ENCODE results near the gene TIMM23.
A peak's percentile ranks its signal among the peaks of the same experiment; 100 is the strongest.
"Not testable (repeated sequence)": the region's sequence is repeated elsewhere in the genome, so short reads cannot be mapped to it uniquely, and the experiment has no call there.

TIMM23 gene

DNA sequence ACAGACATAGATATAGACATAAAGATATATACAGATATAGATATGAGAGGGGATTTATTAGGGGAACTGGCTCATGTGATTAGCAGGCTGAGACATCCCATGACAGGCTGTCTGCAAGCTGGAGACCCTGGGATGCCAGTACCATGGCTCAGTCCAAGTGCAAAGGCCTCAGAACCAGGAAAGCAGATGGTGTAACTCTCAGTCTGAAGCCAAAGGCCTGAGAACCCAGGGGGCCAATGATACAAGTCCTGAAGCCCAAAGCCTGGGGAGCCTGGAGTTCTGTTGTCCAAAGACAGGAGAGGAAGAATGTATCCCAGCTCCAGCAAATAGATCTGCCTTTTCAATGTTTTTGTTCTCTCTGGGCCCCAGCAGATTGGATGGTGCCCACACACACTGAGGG, 52.7 kb downstream of the TIMM23 start:
- DNase-seq (ENCODE audit: low spot score): no peak

DNA sequence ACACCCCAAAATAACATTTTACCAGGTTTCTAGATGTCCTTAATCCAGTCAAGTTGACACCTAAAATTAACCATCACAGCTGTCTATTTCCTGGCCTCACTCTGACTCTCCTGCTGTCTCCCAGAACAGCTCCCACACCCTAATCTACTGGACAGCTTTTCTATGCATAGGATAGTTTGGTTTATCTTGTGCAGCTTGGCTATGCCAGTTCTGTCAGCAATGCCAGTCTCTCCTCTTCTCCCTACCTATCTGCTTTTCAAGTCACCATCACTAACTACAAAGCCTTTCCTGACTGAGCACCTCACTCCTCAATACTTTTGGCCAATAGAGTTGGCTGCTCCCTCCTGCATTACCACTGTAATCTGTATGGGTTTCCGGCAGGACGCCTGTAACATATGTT, 53.1 kb downstream of the TIMM23 start:
- no peak for DNase-seq (ENCODE audit: low spot score)

DNA sequence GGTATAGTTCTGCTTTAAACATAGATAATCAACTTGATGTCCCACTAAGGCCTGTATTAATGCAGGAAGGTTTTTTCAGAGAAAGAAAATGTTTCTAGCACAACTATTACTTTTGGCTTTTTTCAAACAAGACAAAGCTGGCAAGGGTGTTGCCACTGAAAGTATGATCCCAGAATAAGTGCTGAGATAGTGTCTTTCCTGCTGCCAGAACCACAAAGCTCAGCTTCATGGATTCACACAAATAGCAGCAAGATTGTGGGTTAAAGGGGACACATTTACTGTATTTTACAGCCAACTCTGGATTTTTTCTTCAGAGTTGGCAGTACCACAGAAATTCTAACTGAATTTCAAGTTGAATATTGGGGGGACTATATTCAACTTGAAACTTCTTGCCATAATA, 53.8 kb downstream of the TIMM23 start:
- no peak for DNase-seq (ENCODE audit: low spot score)

DNA sequence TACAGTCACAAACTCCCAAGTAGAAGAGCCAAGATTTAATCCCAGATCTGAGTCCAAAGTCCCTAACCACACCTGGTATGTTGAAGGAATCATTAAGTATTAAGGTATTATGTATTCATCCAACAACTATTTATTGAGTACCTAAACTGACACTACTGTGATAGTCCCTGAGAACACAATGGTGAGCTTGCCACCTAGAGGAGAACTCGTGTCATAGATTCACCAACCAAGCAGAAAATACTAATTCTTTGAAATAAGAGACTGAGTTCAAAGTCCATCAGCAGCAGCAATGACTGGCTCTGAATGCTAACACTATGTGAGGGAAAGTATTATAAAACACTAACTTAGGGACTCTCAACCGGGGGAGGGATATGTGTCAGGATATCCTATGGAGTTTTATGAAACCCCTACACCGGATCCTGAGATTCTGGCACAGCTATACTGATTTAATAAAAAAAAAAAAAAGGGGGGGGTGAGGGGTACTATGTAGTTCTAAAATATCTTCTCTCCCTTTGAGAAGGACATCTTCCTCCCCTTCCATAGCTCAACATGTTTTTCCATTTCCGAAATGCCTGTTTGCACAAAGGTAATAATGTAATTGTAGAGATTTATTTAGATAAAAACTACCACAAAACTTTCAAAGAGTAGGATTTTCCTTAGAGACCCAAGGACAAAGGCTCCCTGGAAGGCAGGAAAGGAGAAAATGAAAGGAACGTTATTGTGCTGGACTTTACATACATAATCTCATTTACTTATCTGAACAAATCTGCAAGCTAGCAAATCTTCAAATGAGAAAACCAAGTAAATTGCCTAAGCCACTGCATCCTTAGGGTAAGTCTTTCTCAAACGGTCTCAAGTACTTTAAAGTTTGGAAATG, 56.5 kb downstream of the TIMM23 start:
- DNase-seq (ENCODE audit: low spot score): peak; percentile 86

DNA sequence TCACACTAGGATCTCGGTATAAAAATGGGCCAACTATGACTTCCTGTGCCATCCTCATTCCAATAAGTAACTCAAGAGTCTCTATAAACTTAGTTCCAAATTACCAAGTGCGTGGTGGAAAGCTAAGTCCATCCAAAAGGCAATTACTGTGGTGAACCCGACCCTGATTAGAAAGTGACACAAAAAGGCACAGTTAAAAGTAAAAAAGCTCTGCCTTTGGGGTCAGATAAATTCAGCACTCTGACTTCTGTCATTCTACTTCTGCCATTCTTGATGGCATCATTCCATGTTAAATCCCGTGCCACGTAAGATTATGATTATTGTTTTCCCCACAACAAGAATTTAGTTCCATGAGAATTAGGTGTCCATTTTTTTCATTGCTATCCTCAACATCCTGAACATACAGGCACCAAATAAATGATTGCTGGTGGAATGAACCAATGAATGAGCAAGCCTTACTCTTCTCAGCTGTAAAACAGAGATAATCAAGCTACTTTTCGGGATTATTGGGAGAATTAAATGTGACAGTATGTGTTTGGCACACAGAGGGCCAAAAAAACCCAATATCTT, 57.3 kb downstream of the TIMM23 start:
- peak; percentile 33 for DNase-seq (ENCODE audit: low spot score)

DNA sequence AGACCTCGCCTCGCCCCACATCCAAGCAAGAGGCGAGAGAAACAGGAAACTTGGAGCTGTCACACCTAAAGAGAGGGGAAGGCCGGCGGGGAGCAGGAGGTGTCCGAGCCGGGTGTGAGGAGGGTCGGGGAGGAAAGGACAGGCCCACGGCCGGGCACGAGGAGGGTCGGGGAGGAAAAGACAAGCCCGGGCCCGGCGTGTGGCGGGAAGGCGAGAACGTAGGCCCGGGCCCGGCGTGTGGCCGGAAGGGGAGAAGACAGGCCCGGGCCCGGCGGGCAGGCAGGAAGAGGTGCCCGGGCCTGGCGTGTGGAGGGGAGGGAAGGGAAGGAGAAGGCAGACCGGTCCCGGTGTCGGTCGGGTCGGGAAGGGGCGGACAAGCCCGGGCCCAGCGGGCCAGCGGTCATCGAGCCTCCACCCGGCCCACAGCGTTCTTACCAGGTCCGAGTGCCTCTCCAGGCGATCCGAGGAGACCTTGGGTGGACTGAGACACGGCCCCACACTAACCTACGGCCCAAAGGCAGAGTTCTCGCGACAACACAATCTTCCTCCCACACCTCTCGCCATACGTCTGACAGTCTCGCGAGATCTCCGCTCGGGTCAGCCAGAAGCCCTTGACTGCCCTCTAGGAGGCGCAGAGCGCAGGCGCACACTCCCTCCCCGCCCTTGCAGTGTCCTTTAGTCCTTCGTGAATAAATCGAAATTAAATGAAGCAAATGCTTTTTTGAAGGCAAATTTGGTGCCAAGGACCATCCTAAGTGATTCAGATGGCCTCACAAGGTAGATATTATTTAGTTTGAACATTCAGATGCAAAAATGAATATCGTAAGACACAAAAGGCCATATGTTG, 58.0 kb downstream of the TIMM23 start, which contains the start of gene NCOA4:
NCOA4 (minus strand) TSS at position 533 of the 847 bp plus-strand sequence. CDS start 13,943 bp downstream, outside the sequence.
- DNase-seq (ENCODE audit: low spot score): peak; percentile 98

DNA sequence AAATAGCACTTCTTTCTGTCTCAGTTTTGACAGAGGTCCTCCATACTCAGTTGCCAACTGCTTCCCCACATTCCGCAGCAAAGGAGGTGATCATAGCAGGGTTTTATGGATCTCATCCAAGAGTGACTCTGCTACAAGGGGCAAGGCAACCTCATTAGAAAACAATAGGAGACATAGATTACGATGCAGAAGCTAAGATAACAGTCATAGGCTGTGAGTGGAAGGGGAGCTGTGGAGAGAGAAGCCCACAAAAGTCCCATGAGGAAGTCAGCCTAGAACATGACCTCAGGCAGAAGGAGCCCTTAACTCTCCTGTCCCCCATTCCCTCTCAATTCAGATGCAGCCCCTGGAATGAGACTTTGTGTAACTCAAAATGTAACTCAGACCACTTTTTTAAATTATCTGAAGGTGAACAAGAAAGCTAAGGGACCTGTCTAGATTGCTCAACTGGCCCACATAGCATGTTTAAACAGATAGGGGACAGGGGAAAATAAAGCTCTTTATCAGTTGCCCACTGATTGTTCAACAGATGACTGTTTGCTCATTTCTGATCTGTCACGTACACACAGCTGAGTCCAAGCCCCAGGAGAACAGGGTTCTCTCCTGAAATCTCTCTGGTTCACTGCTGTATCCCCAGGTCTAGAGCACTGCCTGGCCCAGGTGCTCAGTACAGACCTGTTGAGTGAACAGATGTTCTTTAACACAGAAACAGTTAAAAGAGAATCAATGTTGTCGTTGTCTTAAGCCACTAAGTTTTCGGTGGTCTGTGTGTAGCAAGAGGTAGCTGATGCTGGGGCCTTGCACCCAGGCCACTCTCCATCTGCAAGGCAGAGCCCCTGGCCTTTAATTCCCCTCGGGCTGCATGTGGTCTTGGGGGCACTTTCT, 59.6 kb downstream of the TIMM23 start:
- no peak for DNase-seq (ENCODE audit: low spot score)

DNA sequence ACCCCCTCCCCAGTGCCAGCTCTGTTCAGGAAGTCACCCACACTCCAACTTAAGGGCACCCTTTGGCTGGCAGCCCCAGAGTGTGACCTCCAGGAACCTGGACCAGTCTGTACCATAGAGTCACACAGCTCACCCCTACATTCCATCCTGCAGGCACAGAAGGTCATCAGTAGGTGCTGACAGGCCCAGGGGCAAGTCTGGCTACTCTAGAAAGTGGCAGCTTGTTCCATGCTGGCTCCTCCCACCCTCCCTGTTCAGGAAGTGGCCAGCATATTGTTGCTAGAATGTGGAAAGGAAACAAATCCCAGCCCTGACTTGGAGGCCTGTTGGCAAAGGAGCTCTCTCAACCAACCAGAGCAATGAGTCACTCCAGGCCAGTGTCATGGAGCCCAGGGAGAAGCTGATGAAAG, 61.3 kb downstream of the TIMM23 start:
- DNase-seq (ENCODE audit: low spot score): no peak

DNA sequence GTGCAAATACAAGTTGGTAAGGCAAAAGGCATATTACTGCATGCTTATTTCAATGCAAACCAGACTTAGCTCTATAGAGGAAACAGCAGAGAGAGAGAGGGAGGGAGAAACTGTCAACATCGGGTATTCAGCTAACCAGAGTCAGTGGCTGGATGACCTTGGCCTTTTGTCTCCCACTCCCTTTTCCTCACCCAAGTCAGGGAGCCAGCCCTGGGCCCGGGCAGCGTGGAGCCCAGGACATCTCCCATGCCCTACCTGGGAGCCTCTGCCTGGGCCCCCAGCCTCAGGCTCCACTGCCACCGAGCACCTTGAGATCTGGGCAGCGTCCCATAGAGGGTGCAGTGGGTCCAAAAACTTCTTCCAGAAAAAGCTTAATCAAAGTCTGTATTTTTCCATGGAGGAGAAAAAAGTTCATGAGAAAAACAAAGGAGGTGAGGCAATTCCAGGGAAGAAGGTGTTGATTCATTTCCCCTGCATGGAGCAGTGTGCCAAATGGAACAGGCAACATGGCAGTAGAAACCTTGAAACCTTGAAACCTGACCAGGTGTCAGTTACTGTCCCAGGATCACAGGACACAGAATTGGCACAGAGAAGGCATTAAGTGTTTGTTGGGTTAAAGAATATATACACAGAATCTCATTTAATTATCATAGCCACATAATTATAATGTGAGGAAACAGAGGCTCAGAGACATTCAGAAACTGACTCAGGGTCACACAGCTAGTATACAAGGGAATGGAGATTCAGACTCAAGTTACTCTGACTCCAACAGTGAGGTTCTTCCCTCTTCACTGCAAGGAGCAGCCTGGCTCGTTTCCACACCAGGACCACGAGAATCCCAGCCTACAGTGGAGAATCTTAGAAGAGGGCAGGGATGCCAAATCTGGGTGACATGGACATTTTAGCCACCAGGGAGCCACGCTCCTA, 63.9 kb downstream of the TIMM23 start:
- DNase-seq (ENCODE audit: low spot score): no peak

DNA sequence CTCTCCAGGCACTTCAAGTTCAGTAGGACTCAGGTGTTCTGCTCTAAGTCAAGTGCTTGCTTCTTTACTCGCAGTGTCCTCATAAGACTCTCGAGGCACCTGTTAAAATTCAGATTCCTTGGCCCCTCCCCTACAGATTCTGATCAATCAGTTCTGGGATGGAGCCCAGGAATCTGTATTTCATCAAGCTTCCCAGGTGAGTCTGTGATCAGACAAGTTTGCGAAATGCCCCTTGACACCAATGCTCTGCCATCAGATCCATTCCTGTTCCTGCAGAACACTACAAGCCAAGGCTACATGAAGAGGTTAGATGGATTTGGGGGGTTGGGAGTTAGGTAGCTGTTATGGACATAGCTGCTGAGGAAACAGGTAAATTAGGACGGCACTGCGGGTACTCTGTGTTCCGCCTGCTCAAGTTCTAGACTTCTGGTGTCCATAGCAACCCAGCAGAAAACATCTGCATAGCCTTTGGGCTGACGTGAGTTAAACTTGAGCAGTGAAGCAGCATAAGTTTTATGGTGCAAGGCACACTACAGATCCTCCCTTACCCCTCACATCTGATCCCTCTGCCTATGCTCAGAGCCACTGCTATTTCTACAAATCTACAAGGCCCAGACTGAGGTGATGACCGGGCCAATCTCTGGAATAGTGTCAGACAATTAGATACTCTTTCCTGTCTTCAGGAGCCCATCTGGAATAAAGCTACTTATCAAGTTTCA, 65.0 kb downstream of the TIMM23 start:
- DNase-seq (ENCODE audit: low spot score): no peak

DNA sequence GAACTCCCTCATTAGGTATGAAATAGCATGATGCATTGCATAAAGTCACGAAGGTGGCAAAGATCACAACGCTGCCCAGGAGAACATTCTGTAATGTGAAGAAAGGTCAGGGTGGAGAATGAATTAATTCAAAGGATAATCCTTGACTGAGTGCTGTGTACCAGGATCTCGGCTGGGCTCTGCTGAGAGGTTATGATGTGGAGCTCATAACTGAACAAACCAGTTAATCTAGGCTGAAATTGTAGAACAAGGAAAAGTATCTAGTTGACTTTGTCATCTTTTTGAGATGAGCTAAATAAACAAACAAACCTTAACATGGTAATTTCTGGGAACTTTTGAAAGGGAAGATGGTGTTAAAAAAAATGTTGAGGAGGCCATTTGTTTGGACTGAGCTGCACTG, 67.7 kb downstream of the TIMM23 start:
- no peak for DNase-seq (ENCODE audit: low spot score)

DNA sequence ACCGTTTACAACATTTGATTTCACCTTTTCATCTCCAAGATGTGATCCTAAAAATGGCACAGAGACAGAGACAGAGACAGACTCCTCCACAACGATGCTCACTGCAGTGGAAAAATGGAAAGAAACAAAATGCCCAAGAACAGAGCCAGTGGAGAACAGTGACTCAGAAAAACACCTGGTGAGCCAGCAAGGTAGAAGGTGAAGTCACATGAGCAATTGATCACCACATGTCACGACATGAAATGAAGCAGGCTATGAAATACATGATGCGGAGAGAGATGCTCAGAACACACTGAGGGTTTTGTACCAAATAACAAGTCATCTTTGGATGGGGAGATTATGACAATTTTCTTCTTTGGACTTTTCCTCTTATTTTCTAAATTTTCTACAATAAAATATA, 70.2 kb downstream of the TIMM23 start:
- no peak for DNase-seq (ENCODE audit: low spot score)

DNA sequence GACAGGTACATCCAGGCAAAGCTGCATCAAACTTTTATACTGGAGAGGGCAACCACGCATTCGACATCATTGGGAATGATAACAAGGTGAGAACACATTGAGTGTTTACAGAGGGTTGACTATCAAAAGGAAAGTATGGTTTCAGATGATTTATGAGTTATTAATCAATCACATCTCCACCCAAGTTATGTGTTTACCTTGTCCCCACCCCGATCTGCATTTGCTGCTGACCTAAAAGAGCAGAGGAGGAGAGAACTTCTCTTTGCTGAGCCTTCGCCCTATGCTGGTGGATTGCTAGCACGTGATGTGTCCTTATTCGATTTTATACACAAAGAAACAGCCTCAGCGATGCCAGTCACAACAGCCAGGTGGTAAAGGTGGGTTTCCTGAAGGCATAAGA, 74.0 kb downstream of the TIMM23 start, which contains the start of gene MSMB:
MSMB (minus strand) TSS at position 9 of the 400 bp plus-strand sequence. CDS start 32 bp downstream, outside the sequence.
- DNase-seq (ENCODE audit: low spot score): no peak

DNA sequence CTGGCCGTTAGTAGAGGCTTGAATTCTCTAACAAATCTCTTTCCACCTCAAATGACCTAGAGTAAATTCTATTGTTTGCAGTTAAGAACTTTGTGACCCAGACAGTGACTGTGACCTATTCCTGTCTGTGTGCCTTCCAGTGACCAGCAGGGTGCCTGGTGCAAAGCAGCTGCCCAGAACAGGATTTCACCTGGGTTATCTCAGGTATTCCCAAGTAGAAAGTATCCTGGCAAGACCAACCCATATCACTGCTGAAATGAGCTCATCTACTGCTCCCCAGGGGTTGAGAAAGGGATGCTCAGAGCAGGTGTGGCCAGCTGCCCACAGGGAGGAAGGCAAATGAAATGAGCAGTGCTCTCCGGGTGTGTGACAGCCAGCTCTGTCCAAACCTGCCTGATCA, 75.9 kb downstream of the TIMM23 start:
- DNase-seq (ENCODE audit: low spot score): no peak

DNA sequence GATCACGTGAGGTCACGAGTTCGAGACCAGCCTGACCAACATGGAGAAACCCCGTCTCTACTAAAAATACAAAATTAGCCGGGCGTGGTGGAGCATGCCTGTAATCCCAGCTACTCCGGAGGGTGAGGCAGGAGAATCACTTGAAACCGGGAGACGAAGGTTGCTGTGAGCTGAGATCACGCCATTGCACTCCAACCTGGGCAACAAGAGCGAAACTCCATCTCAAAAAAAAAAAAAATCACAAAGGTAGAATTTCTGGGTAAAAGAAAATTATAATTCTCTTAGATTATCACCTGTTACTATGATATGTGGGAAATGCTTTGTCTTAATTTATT, 77.2 kb downstream of the TIMM23 start:
- DNase-seq (ENCODE audit: low spot score): not testable (repeated sequence)

DNA sequence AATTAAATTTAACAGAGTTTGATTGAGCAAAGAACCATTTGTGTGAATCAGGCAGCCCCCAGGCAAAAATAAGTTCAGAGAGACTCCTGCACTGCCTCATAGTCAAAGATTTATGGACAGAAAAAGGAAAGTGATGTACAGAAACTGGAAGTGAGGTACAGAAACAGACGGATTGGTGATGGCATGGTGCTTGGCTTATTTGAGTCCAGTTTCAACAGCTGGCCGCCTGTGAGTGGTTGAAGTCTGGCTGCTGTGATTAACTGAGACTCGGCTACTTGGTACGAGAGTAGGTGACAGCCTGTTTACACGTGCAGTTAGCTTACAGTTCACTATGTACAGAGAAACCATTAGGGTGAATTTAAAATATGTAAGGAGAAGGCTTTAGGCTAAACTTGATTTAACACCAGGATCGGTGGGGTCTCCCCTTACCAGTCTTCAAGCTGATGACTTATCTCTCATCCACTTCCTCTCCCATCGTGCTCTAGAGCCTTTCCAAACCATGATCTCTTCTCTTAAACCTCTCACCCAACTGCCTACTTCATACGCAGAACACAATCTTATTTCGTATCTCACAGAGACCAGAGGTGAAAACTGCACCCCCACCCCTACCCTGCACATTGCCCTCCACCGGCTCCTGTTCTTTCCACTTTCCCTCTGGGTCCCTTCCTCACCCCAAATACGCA, 78.8 kb downstream of the TIMM23 start:
- no peak for DNase-seq (ENCODE audit: low spot score)

DNA sequence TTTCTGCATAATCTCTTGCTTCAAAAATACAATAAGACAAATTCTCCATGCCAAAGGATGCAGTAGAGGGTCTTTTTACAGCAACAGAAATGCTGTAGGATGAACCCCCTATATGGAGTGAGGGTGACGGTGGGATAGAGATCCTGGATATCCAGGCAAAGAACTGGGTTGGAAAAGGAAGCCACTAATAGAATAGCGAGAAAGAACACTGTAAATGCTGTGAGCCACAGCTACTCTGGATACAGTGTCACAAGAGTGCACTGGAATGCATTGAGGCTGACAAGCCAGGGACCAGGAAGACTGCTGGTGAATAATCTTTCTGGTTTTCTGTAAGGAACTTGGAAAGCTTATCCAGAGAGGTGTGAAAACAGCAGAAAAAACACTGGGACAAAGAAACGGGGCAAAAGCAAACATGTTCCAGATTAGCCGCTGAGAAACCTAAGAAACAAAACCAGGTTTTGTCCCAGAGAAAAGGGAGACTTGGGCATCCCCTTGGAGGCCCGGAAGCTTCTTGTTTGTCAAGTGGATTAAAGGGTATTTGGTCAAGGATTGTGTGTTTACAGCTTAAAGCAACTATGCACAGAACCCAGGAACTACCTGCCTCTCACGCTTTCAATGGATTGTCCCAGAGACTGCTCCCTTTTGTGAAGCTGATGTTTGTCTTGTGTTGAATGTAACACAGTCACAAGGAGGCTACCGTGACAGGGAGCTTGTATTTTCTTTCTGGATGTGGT, 79.9 kb downstream of the TIMM23 start:
- DNase-seq (ENCODE audit: low spot score): no peak

DNA sequence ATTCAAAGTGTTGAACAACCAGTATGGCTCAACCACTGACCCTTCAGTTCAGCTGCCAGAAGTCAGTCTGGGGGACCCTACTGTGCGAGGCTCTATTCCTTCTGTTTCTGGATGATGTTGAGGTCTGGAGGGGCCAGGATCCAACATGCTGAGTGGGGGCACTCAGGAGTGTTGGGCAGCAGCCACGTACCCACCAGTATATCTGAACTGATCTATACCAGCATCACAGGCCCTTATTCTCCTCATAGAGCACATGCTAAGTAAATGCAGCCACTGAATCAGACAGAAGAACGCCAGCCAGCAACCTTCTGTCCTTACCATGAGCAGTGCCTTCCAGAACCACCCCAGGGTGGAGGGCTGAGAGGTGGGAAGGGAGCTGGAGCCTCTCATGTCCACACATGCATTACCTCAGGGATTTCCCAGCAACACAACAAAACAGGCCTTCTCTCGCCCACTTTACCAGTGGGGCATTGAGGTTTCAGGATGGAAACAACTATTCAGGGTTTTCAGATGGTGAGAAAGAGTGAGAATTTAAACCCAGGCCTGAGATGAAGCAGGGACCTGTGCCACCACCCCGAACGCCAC, 80.6 kb downstream of the TIMM23 start:
- no peak for DNase-seq (ENCODE audit: low spot score)

Data from NAMALWA (cell line).